GM21360 (cell line): Measurements from ENCODE around the gene RSPH1.

Source experiments
- ATAC-seq: cut with Tn5 transposase; IDR thresholded peaks from one replicate; pipeline ENCODE4 v1.9.1; 2021; ENCODE audit warnings: mild to moderate bottlenecking, moderate library complexity; ENCODE audit not compliant: unreplicated experiment

RSPH1 gene

DNA sequence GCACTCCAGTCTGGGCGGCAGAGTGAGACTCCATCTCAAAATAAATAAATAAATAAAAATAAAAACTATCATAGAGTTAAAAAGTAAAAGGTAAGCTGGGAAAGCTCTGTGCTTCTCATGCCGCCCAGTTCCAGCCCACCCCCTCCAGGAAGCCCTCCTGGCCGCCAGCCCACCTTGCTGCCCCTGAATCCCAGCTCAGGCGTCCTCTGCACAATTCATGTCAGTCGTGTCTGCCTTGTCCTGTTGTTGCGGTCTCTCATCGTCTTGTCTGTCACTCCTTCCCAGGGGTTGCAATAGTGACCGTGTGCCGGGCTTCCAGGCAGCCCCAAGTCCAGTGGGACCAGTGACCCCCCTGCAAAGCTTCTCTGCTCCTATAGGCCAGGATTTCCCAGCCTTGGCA, 44.1 kb downstream of the RSPH1 start:
- ATAC-seq: no peak

DNA sequence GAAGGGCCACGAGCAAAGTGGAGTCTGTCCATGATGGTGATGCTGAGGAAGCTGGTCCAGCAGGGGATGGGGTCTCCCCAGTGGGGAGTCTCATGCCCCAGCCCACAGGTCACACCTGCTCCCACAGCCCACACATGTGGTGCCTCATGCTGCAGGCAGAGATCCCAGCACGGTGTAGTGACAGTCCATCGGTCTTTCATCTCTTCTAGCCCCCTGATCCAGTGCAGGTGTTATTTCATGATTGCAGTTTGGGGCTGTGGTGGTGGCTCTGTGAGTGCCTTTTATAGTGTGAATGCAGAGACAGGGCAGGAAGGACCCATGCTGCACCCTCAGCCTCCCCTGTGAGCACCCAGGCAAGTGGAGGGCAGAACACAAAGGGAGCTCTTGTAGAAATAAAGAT, 47.3 kb downstream of the RSPH1 start:
- no peak for ATAC-seq

DNA sequence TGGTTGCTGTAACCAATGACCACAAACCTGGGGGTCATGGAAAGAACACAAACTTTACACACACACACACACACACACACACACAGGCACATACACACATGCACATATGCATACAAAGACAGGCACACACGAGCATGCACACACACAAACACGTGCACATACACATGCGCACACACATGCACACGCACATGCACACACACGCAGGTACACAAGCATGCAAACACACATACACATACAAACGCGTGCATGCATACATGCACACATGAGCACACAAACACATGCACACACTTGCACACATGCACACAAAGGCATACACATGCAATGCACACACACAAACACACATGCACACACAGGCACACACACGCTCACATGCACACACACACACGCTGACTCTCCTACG, 48.3 kb downstream of the RSPH1 start:
- ATAC-seq: no peak

DNA sequence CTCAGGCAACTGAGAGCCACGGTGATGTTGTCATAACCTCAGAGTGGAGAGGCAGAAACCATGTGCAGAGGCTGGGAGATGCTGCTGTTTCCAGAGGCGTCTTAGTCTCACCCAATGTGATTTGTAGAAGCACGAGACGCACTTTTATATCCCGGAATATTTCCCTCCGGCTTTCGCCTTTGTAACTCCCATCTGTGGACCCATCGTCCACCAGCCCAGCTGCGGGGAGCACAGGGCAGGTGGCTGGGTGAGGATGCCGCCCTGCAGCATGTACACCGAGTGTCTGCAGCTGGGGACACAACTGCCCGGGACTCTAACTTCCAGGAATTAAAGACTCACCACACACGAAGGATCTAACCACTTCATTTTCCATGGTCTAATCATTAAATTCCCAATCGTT, 48.8 kb downstream of the RSPH1 start:
- no peak for ATAC-seq

DNA sequence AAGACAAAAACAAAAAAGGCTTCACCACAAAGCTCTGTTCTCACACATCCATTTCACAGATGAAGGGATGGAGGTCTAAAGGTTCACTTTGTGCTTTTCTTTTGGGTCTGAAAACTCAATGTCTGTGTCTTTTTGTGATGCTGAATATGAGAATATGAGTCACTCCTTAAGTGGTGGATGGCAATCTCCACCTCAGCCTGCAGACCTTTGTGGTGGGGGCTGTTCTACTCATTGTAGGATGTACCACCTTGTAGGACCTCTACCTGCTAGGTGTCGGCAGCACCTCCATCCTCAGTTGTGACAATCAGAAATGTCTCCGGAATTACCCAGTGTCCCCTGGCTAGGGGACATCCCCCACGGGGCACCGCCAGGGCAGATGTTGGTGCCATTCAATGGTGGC, 49.5 kb downstream of the RSPH1 start:
- no peak for ATAC-seq

DNA sequence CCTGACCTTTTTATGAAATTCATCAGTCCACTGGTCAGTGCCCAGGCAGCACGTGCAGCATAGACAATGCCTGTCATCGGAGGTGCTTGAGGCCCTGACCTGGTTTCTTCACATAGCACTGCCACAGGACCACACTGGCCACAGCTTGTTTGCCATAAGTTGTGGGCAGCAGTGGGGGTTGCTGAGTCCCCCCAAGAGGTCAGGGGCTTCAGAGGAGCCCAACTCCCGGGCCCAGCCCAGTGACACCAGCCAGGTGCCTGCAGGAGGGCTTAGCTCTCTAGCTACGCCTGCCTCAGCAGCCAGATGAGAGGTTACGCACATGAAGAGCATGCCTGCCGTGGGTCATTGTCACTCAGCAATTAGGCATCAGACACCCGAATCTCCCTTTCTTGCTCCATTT, 50.7 kb downstream of the RSPH1 start:
- ATAC-seq: no peak

DNA sequence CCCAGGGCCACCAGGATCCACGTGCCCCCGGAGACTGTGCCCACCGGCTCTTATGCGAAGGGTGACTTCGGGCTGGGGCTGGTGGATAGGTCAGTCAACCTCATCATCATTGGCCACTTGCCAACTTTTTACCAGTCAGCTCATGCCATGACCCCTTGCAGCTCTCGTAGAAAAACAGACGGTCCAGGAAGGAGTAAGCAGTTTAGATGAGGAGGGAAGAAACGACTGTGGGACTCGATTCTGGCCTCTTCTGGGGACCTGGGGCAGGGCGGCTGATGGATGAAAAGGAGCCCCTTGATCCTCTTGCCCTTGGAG, 51.3 kb downstream of the RSPH1 start:
- ATAC-seq: no peak

DNA sequence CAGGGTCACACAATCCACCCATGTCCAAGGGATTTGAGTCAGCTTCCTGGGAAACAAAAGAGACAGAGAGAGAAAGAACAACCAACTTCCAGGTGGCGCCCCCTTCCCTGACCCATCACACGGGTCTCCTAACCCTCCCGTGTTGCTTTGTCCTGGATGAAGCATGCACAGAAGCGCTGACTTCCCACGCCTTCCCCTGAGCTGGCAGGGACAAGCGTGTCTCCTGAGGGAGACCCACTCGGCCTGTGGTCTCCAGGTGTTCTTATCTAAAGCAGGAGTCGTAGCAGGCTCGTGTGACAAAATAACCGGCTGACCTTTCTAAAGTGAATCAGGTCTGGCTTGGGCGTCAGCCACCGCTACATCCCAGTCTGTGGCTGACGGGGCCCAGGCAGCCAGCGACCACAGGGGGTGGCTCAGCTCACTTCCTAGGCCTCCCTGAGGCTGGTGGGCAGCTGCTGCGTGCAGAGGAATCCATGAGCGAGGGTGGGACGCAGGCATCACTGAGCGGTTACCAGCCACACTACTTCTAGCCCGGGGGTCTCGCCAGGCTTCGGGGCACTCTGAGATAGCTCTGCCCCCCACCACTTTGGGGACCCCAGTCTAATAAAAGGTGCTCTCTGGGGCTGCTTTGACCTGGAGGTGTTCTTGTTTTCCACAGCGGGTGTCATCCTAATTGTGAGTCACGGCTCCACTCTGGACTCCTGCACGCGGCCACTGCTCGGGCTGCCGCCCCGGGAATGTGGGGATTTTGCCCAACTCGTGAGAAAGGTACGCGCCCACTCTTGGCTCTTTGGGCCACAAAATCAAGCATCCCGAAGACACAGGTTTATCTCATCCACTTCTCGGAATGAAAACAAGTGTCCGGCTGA, 51.9 kb downstream of the RSPH1 start:
- no peak for ATAC-seq

DNA sequence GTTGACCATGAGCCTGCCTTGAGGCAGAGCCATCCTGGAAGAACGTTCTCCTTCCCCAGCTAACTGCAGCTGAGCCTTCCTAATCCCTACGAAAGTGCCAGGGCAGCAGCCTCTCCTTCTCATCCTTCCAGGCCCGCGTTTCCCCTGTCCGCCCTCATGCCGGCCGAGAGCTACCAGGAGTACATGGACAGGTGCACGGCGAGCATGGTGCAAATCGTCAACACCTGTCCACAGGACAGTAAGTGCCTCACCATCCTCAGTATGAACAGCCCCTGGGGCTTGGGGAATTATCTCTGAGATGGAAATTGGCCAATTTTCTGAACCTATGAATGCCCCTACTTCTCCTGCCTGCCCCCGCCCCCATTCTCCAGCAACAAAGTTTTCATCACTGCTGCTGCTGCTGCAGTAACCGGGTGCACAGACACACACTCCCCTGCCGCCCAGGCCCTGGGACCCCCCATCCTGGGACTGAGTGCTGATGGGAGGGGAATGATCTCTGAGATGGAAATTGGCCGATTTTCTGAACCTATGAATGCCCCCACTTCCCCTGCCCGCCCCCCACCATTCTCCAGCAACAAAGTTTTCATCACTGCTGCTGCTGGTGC, 52.7 kb downstream of the RSPH1 start:
- ATAC-seq: no peak

DNA sequence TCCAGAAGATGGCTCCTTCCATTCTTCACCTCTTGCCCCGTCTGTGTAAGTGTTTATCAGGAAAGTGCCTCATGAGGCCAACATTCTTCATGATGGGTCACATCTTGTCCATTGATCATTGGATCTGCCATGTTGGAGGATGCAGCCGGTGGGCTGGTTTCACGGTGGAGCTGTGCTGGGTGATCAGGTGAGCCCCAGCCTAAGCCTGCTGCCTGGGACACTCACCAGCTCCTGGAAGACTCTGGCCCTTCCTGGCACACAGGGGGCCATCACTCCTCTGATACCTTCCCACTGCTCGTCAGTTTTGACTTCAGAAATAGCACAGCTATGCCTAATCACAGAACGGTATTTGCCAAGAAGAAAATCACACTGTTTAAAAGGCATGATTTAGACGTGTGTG, 54.1 kb downstream of the RSPH1 start:
- ATAC-seq: no peak

DNA sequence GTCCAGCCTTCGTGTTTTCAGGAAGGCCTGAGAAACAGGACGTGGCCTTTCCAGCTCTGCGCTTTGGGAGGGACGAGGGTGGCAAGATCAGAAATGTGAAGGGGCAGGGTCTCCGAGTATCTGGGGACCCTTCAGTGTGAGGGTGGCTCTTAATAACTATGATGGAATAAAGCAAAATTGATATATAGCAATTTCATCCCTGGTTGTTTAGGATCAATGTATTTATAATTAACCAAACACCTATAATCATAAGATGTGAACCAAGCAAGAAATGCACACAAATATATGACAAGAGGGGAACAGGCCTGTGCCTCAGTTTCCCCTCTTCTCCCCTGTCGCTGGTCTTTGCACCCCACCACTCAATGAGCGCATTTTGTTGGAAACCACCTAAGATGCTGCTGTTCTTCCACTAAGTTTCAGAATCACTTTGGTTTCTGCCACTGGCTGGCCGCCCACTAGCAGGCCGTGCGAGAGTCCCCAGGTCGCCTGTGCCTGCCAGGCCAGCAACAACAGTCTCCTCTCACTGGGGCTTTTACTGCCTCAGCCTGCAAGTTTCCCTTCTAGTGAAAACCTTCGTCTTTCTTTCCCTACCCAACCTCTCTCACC, 55.7 kb downstream of the RSPH1 start:
- ATAC-seq: peak; percentile 55

DNA sequence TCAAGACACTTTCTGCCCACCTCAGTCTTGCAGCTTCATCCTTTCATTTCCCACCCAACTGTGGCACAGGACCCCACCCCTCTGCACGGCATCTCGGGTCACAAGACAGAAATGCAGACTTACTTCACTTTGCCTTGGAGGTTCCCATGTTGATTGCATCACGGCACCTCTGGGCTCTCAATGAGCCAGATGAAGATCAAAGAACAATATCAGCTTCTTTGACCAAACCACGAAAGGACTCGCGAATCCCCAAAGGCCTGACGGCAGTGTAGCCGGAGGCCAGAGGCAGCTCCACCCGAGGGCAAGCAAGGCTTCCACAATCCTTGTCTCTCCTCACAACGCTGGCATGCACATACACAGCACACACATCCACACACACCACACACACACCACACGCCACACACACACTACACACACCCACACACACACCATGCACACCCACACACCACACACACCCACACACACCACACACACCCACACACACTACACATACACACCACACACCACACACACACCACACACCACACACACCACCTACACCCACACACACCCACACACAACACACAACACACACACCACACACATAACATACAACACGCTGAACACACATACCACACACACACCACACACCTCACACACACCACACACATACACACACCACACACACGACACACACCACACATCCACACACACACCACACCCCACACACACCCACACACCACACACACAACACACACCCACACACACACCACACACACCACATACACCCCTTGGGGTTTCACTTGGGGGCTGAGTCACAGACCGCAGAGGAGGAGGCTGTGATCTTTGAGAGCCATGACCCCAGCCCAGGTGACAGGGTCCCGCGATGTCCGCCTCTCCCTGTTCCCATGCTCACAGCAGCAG, 56.5 kb downstream of the RSPH1 start:
- no peak for ATAC-seq

DNA sequence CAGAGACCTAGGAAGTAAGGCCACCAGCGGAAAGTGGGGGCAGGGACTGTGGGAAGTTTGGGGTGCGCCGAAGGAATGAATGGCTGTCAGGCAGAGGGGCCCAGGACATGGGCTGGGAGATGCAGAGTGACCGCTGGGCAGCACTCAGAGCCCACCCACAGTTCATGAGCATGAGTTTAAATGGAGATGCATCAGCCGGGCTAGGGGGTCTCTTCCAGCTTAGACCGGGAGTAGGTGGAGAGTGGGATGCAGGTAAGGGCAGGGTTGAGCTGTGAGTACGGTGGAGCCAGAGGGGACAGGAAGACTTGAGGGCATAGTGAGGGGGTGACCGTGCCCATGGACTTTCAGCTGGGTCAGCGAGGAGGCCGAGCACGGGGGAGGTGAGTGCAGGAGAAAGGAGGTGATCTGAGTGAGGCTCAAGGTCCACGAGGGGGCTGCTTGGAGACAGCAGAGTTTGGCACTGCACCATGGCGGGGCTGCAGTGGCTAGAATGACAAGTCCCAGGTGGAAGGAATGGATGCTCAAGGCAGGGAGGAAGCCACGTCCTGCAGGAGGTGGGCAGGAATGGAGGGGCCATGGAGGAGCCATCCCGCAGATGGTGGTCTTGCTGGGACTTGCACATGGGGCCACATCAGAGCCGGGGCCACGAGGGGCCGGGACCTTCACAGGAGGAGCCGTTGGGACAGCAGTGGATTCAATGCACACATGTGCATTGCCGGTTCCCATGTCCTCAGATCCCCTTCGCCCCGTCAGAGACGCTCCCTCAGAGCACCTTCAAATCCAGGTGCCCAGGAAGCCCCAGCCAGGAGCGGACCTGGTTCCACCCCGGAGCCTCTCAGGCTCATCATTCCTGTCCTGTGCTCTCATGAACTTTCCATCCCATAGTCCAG, 57.5 kb downstream of the RSPH1 start:
- no peak for ATAC-seq

DNA sequence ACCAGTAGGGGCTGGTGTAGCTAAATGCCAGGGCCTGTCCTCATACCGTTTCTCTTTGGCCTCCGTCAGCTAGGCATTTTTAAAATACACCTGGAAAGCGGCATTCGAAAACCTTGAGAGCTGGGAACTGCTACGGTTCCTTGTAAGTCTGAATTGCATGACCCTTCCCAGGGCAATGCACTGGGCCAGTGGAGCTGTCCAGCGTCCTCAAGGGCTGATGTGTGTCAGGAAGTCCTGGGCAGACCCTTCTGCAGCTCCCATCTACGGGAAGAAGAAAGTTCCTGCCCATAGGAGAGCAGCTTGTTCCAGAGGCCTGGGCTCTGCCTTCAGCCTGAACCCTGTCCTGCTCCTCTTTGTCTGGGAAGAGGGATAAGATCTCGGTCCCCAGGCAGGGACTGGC, 58.2 kb downstream of the RSPH1 start:
- ATAC-seq: no peak

DNA sequence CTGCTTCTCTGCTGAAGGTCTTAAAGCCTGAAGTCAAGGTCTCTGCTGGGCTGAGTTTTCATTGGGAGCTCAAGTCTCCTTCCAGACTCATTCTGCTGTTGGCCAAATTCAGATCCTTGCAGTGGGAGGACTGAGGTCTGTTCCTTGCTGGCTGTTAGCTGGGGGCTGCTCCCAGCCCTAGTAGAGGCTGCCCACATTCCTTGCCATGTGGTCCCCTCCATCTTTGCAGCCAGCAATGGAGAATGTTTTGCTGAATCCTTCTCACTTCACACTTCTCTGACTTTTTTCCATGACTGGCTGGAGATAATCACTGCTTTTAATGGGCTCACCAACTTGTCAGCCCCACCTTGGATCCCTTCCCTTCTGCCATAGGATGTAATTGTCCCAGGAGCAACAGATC, 59.1 kb downstream of the RSPH1 start:
- no peak for ATAC-seq

DNA sequence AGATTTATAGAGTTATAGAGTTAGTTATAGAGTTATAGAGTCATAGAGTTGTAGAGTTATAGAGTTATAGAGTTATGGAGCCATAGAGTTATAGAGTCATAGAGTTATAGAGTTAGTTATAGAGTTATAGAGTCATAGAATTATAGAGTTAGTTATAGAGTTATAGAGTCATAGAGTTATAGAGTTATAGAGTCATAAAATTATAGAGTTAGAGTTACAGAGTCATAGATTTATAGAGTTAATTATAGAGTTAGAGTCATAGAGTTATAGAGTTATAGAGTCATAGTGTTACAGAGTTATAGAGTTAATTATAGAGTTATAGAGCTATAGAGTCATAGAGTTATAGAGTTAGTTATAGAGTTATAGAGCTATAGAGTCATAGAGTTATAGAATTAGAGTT, 60.2 kb downstream of the RSPH1 start:
- no peak for ATAC-seq

DNA sequence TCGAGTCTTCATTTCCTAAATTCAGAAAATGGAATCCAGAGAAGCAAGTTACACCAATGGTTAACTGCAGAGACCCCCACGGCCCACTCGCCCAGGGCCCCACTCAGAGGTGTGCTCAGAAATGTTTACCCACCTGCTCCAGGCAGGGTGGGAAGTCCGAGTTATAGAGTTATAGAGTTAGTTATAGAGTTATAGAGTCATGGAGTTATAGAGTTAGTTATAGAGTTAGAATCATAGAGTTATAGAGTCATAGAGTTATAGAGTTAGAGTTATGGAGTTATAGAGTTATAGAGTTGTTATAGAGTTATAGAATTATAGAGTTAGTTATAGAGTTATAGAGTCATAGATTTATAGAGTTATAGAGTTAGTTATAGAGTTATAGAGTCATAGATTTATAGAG, 60.6 kb downstream of the RSPH1 start:
- no peak for ATAC-seq

DNA sequence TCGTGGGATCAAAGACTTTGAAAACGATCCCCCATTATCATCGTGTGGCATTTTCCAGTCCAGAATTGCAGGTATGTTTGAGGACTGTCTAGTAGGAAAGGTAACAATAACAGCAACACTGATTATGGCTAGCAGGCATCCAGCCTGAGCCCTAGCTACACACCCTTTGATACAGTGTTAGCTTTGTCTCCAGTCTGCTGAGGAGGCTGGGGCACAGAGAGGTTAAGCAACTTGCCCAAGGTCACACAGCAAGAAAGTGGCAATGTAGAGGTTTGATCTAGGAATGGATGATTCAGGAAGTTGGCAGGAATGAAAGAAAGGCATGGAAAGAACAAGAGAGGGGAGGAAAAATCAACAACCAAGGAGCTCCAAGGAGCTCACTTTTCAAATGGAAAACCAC, 61.1 kb downstream of the RSPH1 start:
- no peak for ATAC-seq

DNA sequence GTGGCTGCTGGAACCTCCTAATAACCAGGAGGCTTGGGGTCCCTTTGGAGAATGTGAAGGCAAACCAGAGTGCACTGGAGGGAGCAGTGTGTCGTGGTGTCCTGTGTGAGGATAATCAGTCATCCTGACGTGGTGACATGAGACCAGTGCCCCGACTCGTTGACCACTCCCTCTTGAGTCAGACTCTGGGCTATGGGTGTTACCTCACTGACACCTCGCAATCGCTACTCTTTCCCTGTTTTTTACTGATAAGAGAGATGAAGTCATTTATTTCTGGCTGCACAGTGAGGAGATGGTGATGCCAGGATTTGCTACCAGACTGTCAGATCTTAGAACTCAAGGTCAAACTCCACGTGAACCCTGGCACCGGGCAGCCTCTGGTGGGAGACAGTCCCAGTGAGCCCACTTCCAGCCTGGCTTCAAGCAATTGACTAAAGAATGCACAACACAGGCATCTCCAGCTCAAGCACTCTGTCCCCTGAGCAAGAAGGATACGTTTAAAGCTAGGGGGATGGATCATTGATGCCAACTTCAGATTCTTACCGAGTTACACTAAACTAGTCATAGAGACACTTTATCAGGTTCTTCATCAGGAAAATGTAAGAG, 62.0 kb downstream of the RSPH1 start:
- ATAC-seq: no peak

DNA sequence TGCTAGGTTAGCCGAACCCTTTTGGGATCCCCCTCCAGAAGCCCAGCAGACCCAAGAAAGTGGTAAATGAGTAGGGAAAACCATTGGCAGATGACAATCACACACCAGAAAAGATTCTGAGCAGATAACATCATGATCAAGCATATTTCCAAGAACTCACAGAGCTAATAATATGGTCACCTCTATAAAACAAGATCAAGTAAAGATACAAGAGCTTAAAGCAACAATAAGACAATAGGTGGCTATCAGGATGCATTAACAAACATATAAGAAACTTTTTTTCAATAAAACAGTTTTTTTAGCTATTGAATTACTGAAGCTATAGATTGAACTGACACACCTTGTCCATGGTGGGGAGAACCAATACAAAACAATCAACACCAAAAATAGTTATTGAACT, 63.3 kb downstream of the RSPH1 start:
- no peak for ATAC-seq
